ENCODE data around the gene IQSEC1. TPM values are rescaled to one million over a fixed set of nuclear protein-coding genes. Genes with fewer than 3 reads are reported as not detected.

IQSEC1 gene
- total and polyA plus RNA-seq, 2 donors (not counting 1 experiment from before 2014, with no cell fraction given) = 4.3 to 18.2 TPM

DNA sequence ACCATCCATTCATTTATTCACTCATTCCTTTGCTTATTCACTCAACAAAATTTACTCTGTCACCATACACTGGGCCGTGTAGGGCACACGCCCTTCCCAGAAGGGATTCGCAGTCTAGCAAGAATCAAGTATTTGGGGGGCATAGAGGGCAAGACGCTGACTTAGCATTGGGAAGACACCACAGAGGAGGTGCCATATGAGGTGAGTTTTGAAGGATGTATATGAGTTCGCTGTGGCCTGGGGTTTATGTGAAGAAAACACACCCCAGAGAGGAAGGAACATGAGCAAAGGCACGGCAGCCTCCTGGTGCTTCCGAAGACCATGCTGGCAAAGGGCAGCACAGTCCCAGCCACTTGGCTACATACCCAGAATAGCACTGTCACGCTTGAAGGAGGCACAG lies 23.1 kb upstream of the IQSEC1 start:
- no peaks in the 10 kb centered on the region for H3K27me3 ChIP-seq (ENCODE audit: control insufficient read depth, insufficient read depth, low read length)
- no peaks in the 10 kb centered on the region for H3K79me2 ChIP-seq (ENCODE audit: control insufficient read depth, insufficient read depth, low read length)
- H2AFZ ChIP-seq (ENCODE audit: low read length) = no peak overlapping the region
- no peak overlapping the region for H3K4me2 ChIP-seq (ENCODE audit: extremely low read depth, insufficient read depth, low read length)
- H3K4me1 ChIP-seq (ENCODE audit: control insufficient read depth, extremely low read depth, insufficient read depth, low read length) = no peaks in the 10 kb centered on the region
- H3K36me3 ChIP-seq (ENCODE audit: control insufficient read depth, insufficient read depth, low read length) = no peaks in the 10 kb centered on the region
- no peak overlapping the region for H3K9ac ChIP-seq (ENCODE audit: insufficient read depth, low read length)
- H3K27ac ChIP-seq (ENCODE audit: insufficient read depth, low read length) = no peak overlapping the region
- H4K20me1 ChIP-seq (ENCODE audit: control insufficient read depth, extremely low read depth, insufficient read depth, low read length) = no peaks in the 10 kb centered on the region
- no peak for TF ChIP-seq EZH2 (IDR thresholded peaks at IDR 0.05; ENCODE audit: low read length, missing control alignments)
- TF ChIP-seq, protein P1, sequence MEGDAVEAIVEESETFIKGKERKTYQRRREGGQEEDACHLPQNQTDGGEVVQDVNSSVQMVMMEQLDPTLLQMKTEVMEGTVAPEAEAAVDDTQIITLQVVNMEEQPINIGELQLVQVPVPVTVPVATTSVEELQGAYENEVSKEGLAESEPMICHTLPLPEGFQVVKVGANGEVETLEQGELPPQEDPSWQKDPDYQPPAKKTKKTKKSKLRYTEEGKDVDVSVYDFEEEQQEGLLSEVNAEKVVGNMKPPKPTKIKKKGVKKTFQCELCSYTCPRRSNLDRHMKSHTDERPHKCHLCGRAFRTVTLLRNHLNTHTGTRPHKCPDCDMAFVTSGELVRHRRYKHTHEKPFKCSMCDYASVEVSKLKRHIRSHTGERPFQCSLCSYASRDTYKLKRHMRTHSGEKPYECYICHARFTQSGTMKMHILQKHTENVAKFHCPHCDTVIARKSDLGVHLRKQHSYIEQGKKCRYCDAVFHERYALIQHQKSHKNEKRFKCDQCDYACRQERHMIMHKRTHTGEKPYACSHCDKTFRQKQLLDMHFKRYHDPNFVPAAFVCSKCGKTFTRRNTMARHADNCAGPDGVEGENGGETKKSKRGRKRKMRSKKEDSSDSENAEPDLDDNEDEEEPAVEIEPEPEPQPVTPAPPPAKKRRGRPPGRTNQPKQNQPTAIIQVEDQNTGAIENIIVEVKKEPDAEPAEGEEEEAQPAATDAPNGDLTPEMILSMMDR (conservative IDR thresholded peaks at IDR 0.05 in 1 of 2, IDR thresholded peaks at IDR 0.05 in 1 of 2; ENCODE audit: low read depth in 1 of 2, low read length in 2 of 2) = no peak
- DNase-seq (ENCODE audit: low read depth in 2 of 2) = no peak
- no peak overlapping the region for H3K4me3 ChIP-seq (replicated peaks in 1 of 4; ENCODE audit: control extremely low read depth in 1 of 4, insufficient read depth in 1 of 4, low read depth in 3 of 4, low read length in 4 of 4)
- no peaks in the 10 kb centered on the region for H3K9me3 ChIP-seq (ENCODE audit: control insufficient read depth, insufficient read depth, low read depth, low read length)

DNA sequence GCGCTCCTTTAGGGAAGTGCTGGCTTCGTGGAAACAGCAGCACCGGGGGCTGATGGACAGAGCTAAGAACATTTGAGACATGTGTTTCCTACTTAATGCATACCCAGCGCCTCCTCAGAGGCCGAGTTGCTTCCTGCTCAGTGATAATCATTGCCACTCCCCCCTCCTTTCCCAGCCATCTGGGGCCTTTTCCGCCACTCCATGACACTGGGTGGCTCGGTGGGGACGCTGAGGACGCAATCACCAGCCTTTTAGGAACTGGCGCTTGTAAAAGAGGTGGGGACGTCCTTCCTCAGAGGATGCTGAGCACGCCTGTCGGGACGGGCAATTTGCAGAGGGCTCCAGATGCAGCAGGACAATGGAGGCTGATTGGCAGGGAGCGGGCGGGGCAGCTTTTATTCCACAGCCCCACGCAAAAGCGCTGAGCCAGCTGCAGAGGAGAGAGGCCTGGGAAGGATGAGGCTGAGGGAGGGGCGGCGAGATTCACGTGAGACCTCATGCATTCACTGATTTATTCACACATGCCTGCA lies 22.2 kb upstream of the IQSEC1 start:
- Histone ChIP-seq H3K27me3 (ENCODE audit: control insufficient read depth, insufficient read depth, low read length) (no peaks in the 10 kb centered on the region), H3K9ac (ENCODE audit: insufficient read depth, low read length) (no peak overlapping the region), H3K27ac (ENCODE audit: insufficient read depth, low read length) (no peak overlapping the region), H2AFZ (ENCODE audit: low read length) (no peak overlapping the region), H3K9me3 (ENCODE audit: control insufficient read depth, insufficient read depth, low read depth, low read length) (no peaks in the 10 kb centered on the region), H3K36me3 (ENCODE audit: control insufficient read depth, insufficient read depth, low read length) (no peaks in the 10 kb centered on the region), H3K4me3 (replicated peaks in 1 of 4; ENCODE audit: control extremely low read depth in 1 of 4, insufficient read depth in 1 of 4, low read depth in 3 of 4, low read length in 4 of 4) (no peak overlapping the region), H3K4me2 (ENCODE audit: extremely low read depth, insufficient read depth, low read length) (no peak overlapping the region), H3K4me1 (ENCODE audit: control insufficient read depth, extremely low read depth, insufficient read depth, low read length) (no peaks in the 10 kb centered on the region), H3K79me2 (ENCODE audit: control insufficient read depth, insufficient read depth, low read length) (no peaks in the 10 kb centered on the region), H4K20me1 (ENCODE audit: control insufficient read depth, extremely low read depth, insufficient read depth, low read length) (no peaks in the 10 kb centered on the region)
- DNase-seq (ENCODE audit: low read depth in 2 of 2) = no peak
- TF ChIP-seq EZH2 (IDR thresholded peaks at IDR 0.05; ENCODE audit: low read length, missing control alignments) = no peak
- TF ChIP-seq, protein P1 (conservative IDR thresholded peaks at IDR 0.05 in 1 of 2, IDR thresholded peaks at IDR 0.05 in 1 of 2; ENCODE audit: low read depth in 1 of 2, low read length in 2 of 2) = no peak

DNA sequence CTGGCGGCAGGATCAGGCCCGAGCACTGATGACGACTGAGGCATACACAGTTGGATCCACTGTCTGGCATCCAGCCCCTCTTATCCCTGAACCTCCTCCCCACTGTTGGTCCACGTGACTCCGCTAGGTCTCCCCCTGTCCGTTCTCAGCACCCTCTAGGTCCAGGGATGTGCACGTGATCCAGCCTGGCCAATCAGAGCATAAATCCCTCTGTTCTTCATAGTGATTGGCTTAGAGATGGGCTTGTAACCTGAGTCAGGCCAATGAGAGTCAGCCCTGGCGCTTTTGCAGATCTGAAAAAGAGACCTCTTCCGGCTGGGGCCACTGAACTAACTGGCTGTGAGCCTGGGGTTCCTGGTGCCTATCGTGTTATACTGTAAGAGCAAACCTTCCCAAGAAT lies 20.5 kb upstream of the IQSEC1 start:
- H3K4me1 ChIP-seq (ENCODE audit: control insufficient read depth, extremely low read depth, insufficient read depth, low read length) = no peaks in the 10 kb centered on the region
- H2AFZ ChIP-seq (ENCODE audit: low read length) = no peak overlapping the region
- H3K4me3 ChIP-seq (replicated peaks in 1 of 4; ENCODE audit: control extremely low read depth in 1 of 4, insufficient read depth in 1 of 4, low read depth in 3 of 4, low read length in 4 of 4) = no peak overlapping the region
- no peaks in the 10 kb centered on the region for H3K9me3 ChIP-seq (ENCODE audit: control insufficient read depth, insufficient read depth, low read depth, low read length)
- H3K36me3 ChIP-seq (ENCODE audit: control insufficient read depth, insufficient read depth, low read length) = no peaks in the 10 kb centered on the region
- TF ChIP-seq EZH2 (IDR thresholded peaks at IDR 0.05; ENCODE audit: low read length, missing control alignments) = no peak
- TF ChIP-seq, protein P1 (conservative IDR thresholded peaks at IDR 0.05 in 1 of 2, IDR thresholded peaks at IDR 0.05 in 1 of 2; ENCODE audit: low read depth in 1 of 2, low read length in 2 of 2) = no peak
- no peaks in the 10 kb centered on the region for H3K27me3 ChIP-seq (ENCODE audit: control insufficient read depth, insufficient read depth, low read length)
- H3K79me2 ChIP-seq (ENCODE audit: control insufficient read depth, insufficient read depth, low read length) = no peaks in the 10 kb centered on the region
- DNase-seq (ENCODE audit: low read depth in 2 of 2) = peak in 1 of 2 donors; percentile 5
- H3K4me2 ChIP-seq (ENCODE audit: extremely low read depth, insufficient read depth, low read length) = no peak overlapping the region
- H3K27ac ChIP-seq (ENCODE audit: insufficient read depth, low read length) = no peak overlapping the region
- no peak overlapping the region for H3K9ac ChIP-seq (ENCODE audit: insufficient read depth, low read length)
- H4K20me1 ChIP-seq (ENCODE audit: control insufficient read depth, extremely low read depth, insufficient read depth, low read length) = no peaks in the 10 kb centered on the region
